Aortic smooth muscle cell (primary cell): Measurements from ENCODE around the gene ZBTB37. TPM values are rescaled to one million over a fixed set of nuclear protein-coding genes. Genes with fewer than 3 reads are reported as not detected.

ENCODE experiments used
- total RNA-seq: library from RNA; depleted of rRNA; stranded (reverse); fragments of >200 nt; gene quantifications from 2 replicates; pipeline ENCODE4 v1.2.3, GENCODE V29; 2014

ZBTB37 gene
- 7.5 and 7.8 TPM in 2 replicates for total RNA-seq

DNA sequence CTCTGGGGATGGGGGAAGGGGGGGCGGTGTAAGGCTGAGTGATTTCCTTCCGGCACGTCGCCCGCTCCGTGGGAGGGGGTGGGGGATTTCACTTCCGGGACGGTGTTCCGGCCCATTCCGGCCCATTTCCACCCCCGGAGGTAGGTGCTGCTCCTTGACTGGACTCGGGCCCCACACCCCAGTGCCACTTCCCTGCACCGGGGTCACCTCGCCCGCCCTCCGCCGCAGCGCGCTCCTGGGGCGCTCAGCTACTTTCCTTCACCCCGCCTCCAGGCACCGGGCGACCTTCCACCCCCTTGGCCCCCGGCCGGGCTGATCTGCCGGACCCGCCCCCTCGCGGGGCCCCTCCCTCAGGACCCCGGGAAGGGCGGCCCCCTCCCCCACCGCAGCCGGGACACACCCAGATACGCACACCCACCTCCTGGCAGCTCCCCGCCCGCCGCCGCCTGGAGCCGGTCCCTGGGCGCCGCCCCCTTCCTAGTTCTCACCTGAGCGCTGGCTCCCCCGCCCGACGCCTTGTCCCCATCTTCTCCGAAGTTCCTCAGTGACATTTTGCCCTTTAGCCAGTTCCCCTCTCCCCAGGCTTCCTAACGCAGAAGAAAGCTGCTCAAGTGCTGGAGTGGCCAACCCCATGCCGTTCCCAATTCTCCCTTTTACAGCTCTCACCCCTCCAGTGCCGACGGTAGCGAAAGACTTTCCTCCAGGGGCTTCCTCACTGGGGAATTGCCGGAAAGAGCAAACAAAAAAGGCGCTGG is at the start of gene ZBTB37:
Gene ZBTB37, plus strand, starts transcription at position 115 of the 755 bp plus-strand sequence. CDS start 1,846 bp downstream, outside the sequence.

GRCh38 chr1:173824315-173825081 is 43.7 kb upstream of the ZBTB37 start, which contains the start of the genes CENPL and DARS2:
TSS of gene CENPL (minus strand) at chr1:173824883. CDS start at chr1:173811299, 13,584 bp downstream.
TSS of gene DARS2 (plus strand) at chr1:173824673. CDS start at chr1:173825230, 557 bp downstream.

GRCh38 chr1:173867753-173868265 is 371 bp upstream of the ZBTB37 start, which contains the start of gene GAS5:
TSS of gene GAS5 (minus strand) at chr1:173867989.

DNA sequence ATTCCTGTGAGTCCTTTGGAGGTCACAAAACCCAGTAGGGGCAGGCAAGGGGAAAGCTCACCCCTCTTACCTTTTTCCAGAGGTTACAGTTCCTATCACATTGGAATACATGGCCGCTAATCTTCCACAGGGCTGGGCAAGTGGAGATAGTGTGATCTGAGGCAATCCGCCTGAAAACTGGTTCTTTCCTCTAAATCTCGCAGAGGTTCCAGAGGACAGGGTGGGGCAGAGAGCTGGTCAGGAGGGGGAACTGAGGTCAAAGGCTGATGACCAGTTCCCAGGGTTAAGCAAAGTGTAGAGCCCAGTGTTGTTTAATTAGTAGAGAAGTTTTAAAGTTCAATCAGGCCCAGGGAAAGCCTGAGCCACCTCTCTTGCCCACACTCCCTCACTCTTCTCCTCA is 49.0 kb downstream of the ZBTB37 start, which contains the start of gene SERPINC1:
Gene SERPINC1, minus strand, starts transcription at position 179 of the 400 bp plus-strand sequence. Its CDS starts 68 bp downstream, at position 111.

Other genes with a start within 250 kb of the ZBTB37 start
- not detected in 2 replicates for gene TEX50, start 233.0 kb upstream of the ZBTB37 start, total RNA-seq
- gene ANKRD45, start 198.5 kb upstream of the ZBTB37 start, total RNA-seq: 0.31 and 0.40 TPM in 2 replicates
- gene KLHL20, start 153.4 kb upstream of the ZBTB37 start, total RNA-seq: 38.4 and 40.9 TPM in 2 replicates
- gene DARS2, start 43.7 kb upstream of the ZBTB37 start, total RNA-seq: 10.9 and 12.0 TPM in 2 replicates
- 15.4 and 20.7 TPM in 2 replicates for gene CENPL, start 43.5 kb upstream of the ZBTB37 start, total RNA-seq
- gene GAS5, start 391 bp upstream of the ZBTB37 start, total RNA-seq: 252 and 350 TPM in 2 replicates
- 0.12 and 0.13 TPM in 2 replicates for gene SERPINC1, start 48.9 kb downstream of the ZBTB37 start, total RNA-seq
- 18.0 and 18.6 TPM in 2 replicates for gene RC3H1, start 154.0 kb downstream of the ZBTB37 start, total RNA-seq